MM.1S (cell line): ENCODE measurements around the gene ISG20.

Source experiments
- DNase-seq: peaks from one replicate; pipeline ENCODE4 v3.0.0-alpha.2; 2015
- H2AFZ ChIP-seq: fragments of 300-600 bp; sonication (generic); 2 replicates; pipeline ENCODE4 v1.6.0; 2016; ENCODE audit warnings: antibody characterized with exemption, low read length
- H3F3A ChIP-seq: fragments of 300-600 bp; sonication (generic); 2 replicates; pipeline ENCODE4 v1.6.1; 2016; ENCODE audit warnings: mild to moderate bottlenecking, antibody characterized with exemption, low read length, moderate library complexity, mixed read lengths; ENCODE audit not compliant: insufficient read depth
- H3K27ac ChIP-seq: fragments of 300-600 bp; sonication (generic); 2 replicates; pipeline ENCODE4 v1.5.1; 2016; ENCODE audit warnings: mild to moderate bottlenecking, low read length
- H3K27me3 ChIP-seq: fragments of 300-600 bp; sonication (generic); replicated peaks from 2 replicates; pipeline ENCODE4 v1.6.0; 2016; ENCODE audit warnings: low read length; ENCODE audit not compliant: insufficient read depth
- H3K36me3 ChIP-seq: fragments of 300-600 bp; sonication (generic); replicated peaks from 2 replicates; pipeline ENCODE4 v1.6.1; 2016; ENCODE audit warnings: mild to moderate bottlenecking, low read length, mixed read lengths; ENCODE audit not compliant: insufficient read depth
- H3K4me1 ChIP-seq: fragments of 300-600 bp; sonication (generic); 2 replicates; pipeline ENCODE4 v1.6.1; 2016; ENCODE audit warnings: low read length, mixed read lengths
- H3K4me2 ChIP-seq: fragments of 300-600 bp; sonication (generic); 2 replicates; pipeline ENCODE4 v1.6.0; 2016; ENCODE audit warnings: low read depth, low read length
- H3K4me3 ChIP-seq: fragments of 300-600 bp; sonication (generic); 2 replicates; pipeline ENCODE4 v1.5.1; 2016; ENCODE audit warnings: low read length, mixed read lengths
- H3K79me2 ChIP-seq: fragments of 300-600 bp; sonication (generic); 2 replicates; pipeline ENCODE4 v1.6.1; 2016; ENCODE audit warnings: mixed run types, low read length, mixed read lengths
- H3K9ac ChIP-seq: fragments of 300-600 bp; sonication (generic); 2 replicates; pipeline ENCODE4 v1.6.1; 2016; ENCODE audit warnings: low read length, mixed read lengths
- H3K9me2 ChIP-seq: fragments of 300-600 bp; sonication (generic); replicated peaks from 2 replicates; pipeline ENCODE4 v1.6.1; 2016; ENCODE audit warnings: mild to moderate bottlenecking, low read length, mixed read lengths; ENCODE audit not compliant: insufficient read depth
- H3K9me3 ChIP-seq: fragments of 300-600 bp; sonication (generic); replicated peaks from 2 replicates; pipeline ENCODE4 v1.6.1; 2016; ENCODE audit warnings: mild to moderate bottlenecking, low read length, mixed read lengths; ENCODE audit not compliant: insufficient read depth
- H4K20me1 ChIP-seq: fragments of 300-600 bp; sonication (generic); 2 replicates; pipeline ENCODE4 v1.6.1; 2016; ENCODE audit warnings: mild to moderate bottlenecking, low read length, moderate library complexity, mixed read lengths; ENCODE audit not compliant: insufficient read depth
- CTCF ChIP-seq: fragments of 300-600 bp; sonication (generic); IDR thresholded peaks from 2 replicates; pipeline ENCODE4 v1.5.1; 2016; ENCODE audit warnings: antibody characterized with exemption, low read length, mixed read lengths
- EZH2 ChIP-seq: fragments of 300-600 bp; sonication (generic); optimal IDR thresholded peaks from 2 replicates; pipeline ENCODE3; 2017; ENCODE audit warnings: low read depth, mild to moderate bottlenecking, antibody characterized with exemption, low read length, mixed read lengths
- EZH2phosphoT487 ChIP-seq: fragments of 300-600 bp; sonication (generic); IDR thresholded peaks from 2 replicates; pipeline ENCODE4 v1.6.1; 2018; ENCODE audit warnings: antibody characterized with exemption, low read length

Gene ISG20

GRCh38 chr15:88646088-88646405, 7.2 kb downstream of the ISG20 start:
- Histone ChIP-seq H3K9ac (no peak overlapping the region), H3K4me2 (no peak overlapping the region)

GRCh38 chr15:88646951-88647350, 8.1 kb downstream of the ISG20 start:
- H3K4me1 ChIP-seq: no peaks in the 10 kb centered on the region
- H3F3A ChIP-seq: no peaks in the 10 kb centered on the region
- no peak overlapping the region for H3K4me2 ChIP-seq
- peaks cover 50% of the 10 kb centered on the region for H3K79me2 ChIP-seq
- no peaks in the 10 kb centered on the region for H3K9me3 ChIP-seq
- no peak overlapping the region for H3K9ac ChIP-seq
- H3K27me3 ChIP-seq: no peaks in the 10 kb centered on the region
- no peaks in the 10 kb centered on the region for H4K20me1 ChIP-seq
- TF ChIP-seq EZH2phosphoT487 (no peak), EZH2 (no peak), CTCF (no peak)
- H3K9me2 ChIP-seq: no peaks in the 10 kb centered on the region
- no peak for DNase-seq
- no peak overlapping the region for H3K4me3 ChIP-seq
- H2AFZ ChIP-seq: no peak overlapping the region
- H3K27ac ChIP-seq: no peak overlapping the region
- H3K36me3 ChIP-seq: no peaks in the 10 kb centered on the region

More at GRCh38 chr15:88646088-88646405, 7.2 kb downstream of the ISG20 start:
- Histone ChIP-seq H3K79me2 (peaks cover 57% of the 10 kb centered on the region), H3K4me1 (peaks cover 4% of the 10 kb centered on the region), H3K4me3 (no peak overlapping the region), H3K27ac (no peak overlapping the region), H3K27me3 (no peaks in the 10 kb centered on the region), H4K20me1 (no peaks in the 10 kb centered on the region), H3K9me3 (no peaks in the 10 kb centered on the region), H3K36me3 (no peaks in the 10 kb centered on the region), H3K9me2 (no peaks in the 10 kb centered on the region), H3F3A (no peaks in the 10 kb centered on the region), H2AFZ (no peak overlapping the region)
- TF ChIP-seq EZH2 (no peak), EZH2phosphoT487 (no peak), CTCF (no peak)
- DNase-seq: no peak

- no peak for DNase-seq
- H3K27ac ChIP-seq: no peak overlapping the region
Measured at GRCh38 chr15:88647351-88648105, 8.7 kb downstream of the ISG20 start.

More at GRCh38 chr15:88647351-88648105, 8.7 kb downstream of the ISG20 start:
- H3K4me1 ChIP-seq: no peaks in the 10 kb centered on the region
- H3F3A ChIP-seq: no peaks in the 10 kb centered on the region
- H3K4me3 ChIP-seq: no peak overlapping the region
- H3K9ac ChIP-seq: no peak overlapping the region
- H3K79me2 ChIP-seq: peaks cover 44% of the 10 kb centered on the region
- no peaks in the 10 kb centered on the region for H3K9me2 ChIP-seq
- TF ChIP-seq EZH2 (no peak), CTCF (no peak), EZH2phosphoT487 (no peak)
- no peak overlapping the region for H2AFZ ChIP-seq
- H3K9me3 ChIP-seq: no peaks in the 10 kb centered on the region
- H4K20me1 ChIP-seq: no peaks in the 10 kb centered on the region
- no peaks in the 10 kb centered on the region for H3K36me3 ChIP-seq
- no peaks in the 10 kb centered on the region for H3K27me3 ChIP-seq
- H3K4me2 ChIP-seq: no peak overlapping the region
